ENCODE results near the gene DOCK4. TPM values are rescaled to one million over a fixed set of nuclear protein-coding genes. Genes with fewer than 3 reads are reported as not detected.

Gene DOCK4
- total RNA-seq, 1 experiment from 2014 or later, result 31.4 TPM

- H3K27me3 Mint-ChIP-seq (ENCODE audit: insufficient read depth, unreplicated experiment), result no peaks in the 10 kb centered on the region
- POLR2A ChIA-PET, result interaction anchor here (1.5 kb wide), 1 partner anchor 10 kb away, joined by 4 read pairs; no protein-coding TSS in a partner anchor
- BruUV-seq (replicated peaks), result no TSS peak
- intact Hi-C loops (cut with micrococcal nuclease), result no loop called here
- H3K4me1 Mint-ChIP-seq (ENCODE audit: insufficient read depth, unreplicated experiment), result peaks cover 8% of the 10 kb centered on the region
- H3K36me3 Mint-ChIP-seq (ENCODE audit: insufficient read depth, unreplicated experiment), result peaks cover 10% of the 10 kb centered on the region
- CTCF ChIA-PET, result interaction anchor here (1.0 to 1.5 kb wide), 3 partner anchors 8 to 31 kb away, joined by 3 to 4 read pairs (median 4); no protein-coding TSS in a partner anchor
- H3K27ac Mint-ChIP-seq (ENCODE audit: low read depth, unreplicated experiment), result no peak overlapping the region
- H3K4me3 Mint-ChIP-seq (ENCODE audit: unreplicated experiment), result no peak overlapping the region
- H3K9me3 Mint-ChIP-seq (ENCODE audit: unreplicated experiment), result no peaks in the 10 kb centered on the region
- no peak for DNase-seq (ENCODE audit: unreplicated experiment)
- no peak for TF ChIP-seq CTCF (IDR thresholded peaks at IDR 0.05; ENCODE audit: unreplicated experiment)
Measured at GRCh38 chr7:111823826-111824225, 382.4 kb downstream of the DOCK4 start.

DNA sequence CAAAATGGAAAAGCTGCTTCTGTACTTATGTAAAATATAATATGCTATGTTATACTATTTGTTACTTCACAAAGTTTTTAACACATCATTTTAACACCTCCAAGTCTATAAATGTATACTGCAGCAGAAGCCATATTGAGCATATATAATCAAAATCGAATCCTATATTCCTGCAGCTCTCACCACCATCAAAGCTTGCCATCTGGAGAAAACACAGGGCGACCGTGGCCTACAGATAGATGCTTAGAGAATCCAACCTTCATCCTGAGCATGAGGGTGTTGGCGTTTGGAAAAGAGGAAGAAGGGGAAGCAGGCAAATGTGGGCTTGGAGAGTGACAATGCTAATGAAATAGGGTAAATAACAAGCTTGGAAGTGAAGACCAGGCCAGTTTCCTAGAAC, 385.2 kb downstream of the DOCK4 start:
- no peak overlapping the region for H3K27ac Mint-ChIP-seq (ENCODE audit: low read depth, unreplicated experiment)
- H3K9me3 Mint-ChIP-seq (ENCODE audit: unreplicated experiment), result no peaks in the 10 kb centered on the region
- peaks cover 10% of the 10 kb centered on the region for H3K36me3 Mint-ChIP-seq (ENCODE audit: insufficient read depth, unreplicated experiment)
- H3K4me1 Mint-ChIP-seq (ENCODE audit: insufficient read depth, unreplicated experiment), result no peaks in the 10 kb centered on the region
- no peak for TF ChIP-seq CTCF (IDR thresholded peaks at IDR 0.05; ENCODE audit: unreplicated experiment)
- BruUV-seq (replicated peaks), result no TSS peak
- no peaks in the 10 kb centered on the region for H3K27me3 Mint-ChIP-seq (ENCODE audit: insufficient read depth, unreplicated experiment)
- DNase-seq (ENCODE audit: unreplicated experiment), result no peak
- intact Hi-C loops (cut with micrococcal nuclease), result no loop called here
- ChIA-PET POLR2A (interaction anchor here (1.1 kb wide), 1 partner anchor 13 kb away, joined by 4 read pairs; no protein-coding TSS in a partner anchor), CTCF (interaction anchor here (1.1 to 1.2 kb wide), 2 partner anchors 34 to 68 kb away, joined by 3 to 7 read pairs; no protein-coding TSS in a partner anchor)
- no peak overlapping the region for H3K4me3 Mint-ChIP-seq (ENCODE audit: unreplicated experiment)

GRCh38 chr7:111820621-111821020, 385.6 kb downstream of the DOCK4 start:
- Mint-ChIP-seq H3K27me3 (ENCODE audit: insufficient read depth, unreplicated experiment) (no peaks in the 10 kb centered on the region), H3K4me3 (ENCODE audit: unreplicated experiment) (no peak overlapping the region), H3K9me3 (ENCODE audit: unreplicated experiment) (no peaks in the 10 kb centered on the region), H3K4me1 (ENCODE audit: insufficient read depth, unreplicated experiment) (no peaks in the 10 kb centered on the region), H3K36me3 (ENCODE audit: insufficient read depth, unreplicated experiment) (peaks cover 10% of the 10 kb centered on the region), H3K27ac (ENCODE audit: low read depth, unreplicated experiment) (no peak overlapping the region)
- ChIA-PET POLR2A (interaction anchor here (1.1 kb wide), 1 partner anchor 13 kb away, joined by 4 read pairs; no protein-coding TSS in a partner anchor), CTCF (interaction anchor here (1.1 to 1.2 kb wide), 2 partner anchors 35 to 68 kb away, joined by 3 to 7 read pairs; no protein-coding TSS in a partner anchor)
- BruUV-seq (replicated peaks), result no TSS peak
- TF ChIP-seq CTCF (IDR thresholded peaks at IDR 0.05; ENCODE audit: unreplicated experiment), result no peak
- intact Hi-C loops (cut with micrococcal nuclease), result no loop called here
- no peak for DNase-seq (ENCODE audit: unreplicated experiment)

- no TSS peak for BruUV-seq (replicated peaks)
- DNase-seq (ENCODE audit: unreplicated experiment), result no peak
- ChIA-PET CTCF (interaction anchor here (1.2 kb wide), 1 partner anchor 35 kb away, joined by 7 read pairs; no protein-coding TSS in a partner anchor), POLR2A (no interaction called here)
- no peak overlapping the region for H3K27ac Mint-ChIP-seq (ENCODE audit: low read depth, unreplicated experiment)
- no peaks in the 10 kb centered on the region for H3K9me3 Mint-ChIP-seq (ENCODE audit: unreplicated experiment)
- no peaks in the 10 kb centered on the region for H3K27me3 Mint-ChIP-seq (ENCODE audit: insufficient read depth, unreplicated experiment)
- TF ChIP-seq CTCF (IDR thresholded peaks at IDR 0.05; ENCODE audit: unreplicated experiment), result no peak
- intact Hi-C loops (cut with micrococcal nuclease), result no loop called here
- H3K4me1 Mint-ChIP-seq (ENCODE audit: insufficient read depth, unreplicated experiment), result no peaks in the 10 kb centered on the region
- no peak overlapping the region for H3K4me3 Mint-ChIP-seq (ENCODE audit: unreplicated experiment)
- H3K36me3 Mint-ChIP-seq (ENCODE audit: insufficient read depth, unreplicated experiment), result peaks cover 10% of the 10 kb centered on the region
Measured at GRCh38 chr7:111820121-111820520, 386.1 kb downstream of the DOCK4 start.

Data from MCF 10A (cell line).